ENCODE data around the gene TRERF1.

GRCh38 chr6:42302411-42302810 is 149.3 kb downstream of the TRERF1 start:
- no peak for TF ChIP-seq CTCF (IDR thresholded peaks at IDR 0.05)
- no peak for TF ChIP-seq POLR2A (IDR thresholded peaks at IDR 0.05)
- TF ChIP-seq POLR2AphosphoS5 (IDR thresholded peaks at IDR 0.05) = no peak
- TF ChIP-seq EP300 (IDR thresholded peaks at IDR 0.05) = no peak

All from upper lobe of left lung (tissue), 4 donors.